GM12801 (cell line): ENCODE data around the gene KCNT1.

Experiments used
- TF ChIP-seq, protein P1 (sequence below): IDR thresholded peaks from one replicate; pipeline ENCODE4 v1.5.1; 2011; ENCODE audit warnings: control low read depth; ENCODE audit not compliant: insufficient read length; ENCODE audit errors: extremely low read depth

The KCNT1 gene

DNA sequence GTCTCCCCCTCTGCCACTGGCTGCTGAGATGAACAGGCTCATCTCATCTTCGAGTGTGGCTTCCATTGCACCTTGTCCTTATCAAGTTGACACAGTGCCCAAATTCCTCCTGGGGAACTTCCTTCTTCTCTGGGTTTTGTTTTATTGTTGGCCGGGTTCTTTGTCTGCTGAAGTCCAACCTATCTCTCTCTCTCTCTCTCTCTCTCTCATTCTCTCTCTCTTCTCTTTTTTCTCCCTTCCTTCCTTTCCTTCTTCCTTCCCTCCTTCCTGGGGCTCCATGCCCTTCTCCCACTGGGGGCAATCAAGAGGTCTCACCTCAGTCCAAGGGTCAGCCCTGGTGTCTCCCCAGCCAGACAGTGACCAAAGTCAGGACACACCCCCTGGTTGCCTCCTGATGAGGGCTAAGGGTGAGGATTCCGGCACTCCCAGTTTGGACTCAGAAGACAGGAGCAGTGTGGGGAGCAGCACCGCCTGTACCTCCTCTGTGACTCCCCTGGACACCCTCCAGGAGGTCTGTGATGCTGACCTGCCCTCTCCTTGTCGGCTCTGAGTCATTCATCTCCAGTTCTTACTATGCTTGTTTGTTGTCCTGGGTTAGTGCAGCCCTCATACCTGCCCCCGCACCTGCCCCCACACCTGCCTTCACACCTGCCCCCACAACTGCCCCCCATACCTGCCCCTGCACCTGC, 30.7 kb downstream of the KCNT1 start:
- TF ChIP-seq, protein P1, sequence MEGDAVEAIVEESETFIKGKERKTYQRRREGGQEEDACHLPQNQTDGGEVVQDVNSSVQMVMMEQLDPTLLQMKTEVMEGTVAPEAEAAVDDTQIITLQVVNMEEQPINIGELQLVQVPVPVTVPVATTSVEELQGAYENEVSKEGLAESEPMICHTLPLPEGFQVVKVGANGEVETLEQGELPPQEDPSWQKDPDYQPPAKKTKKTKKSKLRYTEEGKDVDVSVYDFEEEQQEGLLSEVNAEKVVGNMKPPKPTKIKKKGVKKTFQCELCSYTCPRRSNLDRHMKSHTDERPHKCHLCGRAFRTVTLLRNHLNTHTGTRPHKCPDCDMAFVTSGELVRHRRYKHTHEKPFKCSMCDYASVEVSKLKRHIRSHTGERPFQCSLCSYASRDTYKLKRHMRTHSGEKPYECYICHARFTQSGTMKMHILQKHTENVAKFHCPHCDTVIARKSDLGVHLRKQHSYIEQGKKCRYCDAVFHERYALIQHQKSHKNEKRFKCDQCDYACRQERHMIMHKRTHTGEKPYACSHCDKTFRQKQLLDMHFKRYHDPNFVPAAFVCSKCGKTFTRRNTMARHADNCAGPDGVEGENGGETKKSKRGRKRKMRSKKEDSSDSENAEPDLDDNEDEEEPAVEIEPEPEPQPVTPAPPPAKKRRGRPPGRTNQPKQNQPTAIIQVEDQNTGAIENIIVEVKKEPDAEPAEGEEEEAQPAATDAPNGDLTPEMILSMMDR = no peak

DNA sequence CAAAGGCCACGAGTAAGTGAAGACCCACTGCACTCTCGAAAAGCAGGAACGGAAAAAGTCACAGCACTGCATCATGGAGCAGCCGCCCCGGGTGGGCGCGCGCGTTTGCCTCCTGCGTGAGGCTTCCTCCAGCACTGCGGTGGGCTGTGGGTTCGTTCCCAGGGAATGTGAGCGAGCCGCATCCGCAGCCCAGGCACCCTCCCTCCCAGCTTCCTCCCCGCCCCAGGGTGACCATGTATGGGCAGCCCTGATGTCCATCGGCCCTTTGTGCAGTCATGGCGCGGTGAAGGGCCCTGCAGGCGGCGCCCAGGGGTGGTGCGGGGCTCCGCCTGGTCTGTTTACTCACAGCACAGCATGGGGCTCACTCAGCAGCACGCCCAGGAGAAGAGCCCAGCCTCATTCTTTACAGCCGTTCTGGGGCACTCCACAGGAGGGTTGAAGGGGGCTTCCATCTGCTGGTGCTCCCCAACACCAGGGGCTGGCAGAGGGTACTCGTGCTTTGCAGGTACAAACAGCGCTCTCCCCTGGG, 32.7 kb downstream of the KCNT1 start:
- TF ChIP-seq, protein P1 = no peak

DNA sequence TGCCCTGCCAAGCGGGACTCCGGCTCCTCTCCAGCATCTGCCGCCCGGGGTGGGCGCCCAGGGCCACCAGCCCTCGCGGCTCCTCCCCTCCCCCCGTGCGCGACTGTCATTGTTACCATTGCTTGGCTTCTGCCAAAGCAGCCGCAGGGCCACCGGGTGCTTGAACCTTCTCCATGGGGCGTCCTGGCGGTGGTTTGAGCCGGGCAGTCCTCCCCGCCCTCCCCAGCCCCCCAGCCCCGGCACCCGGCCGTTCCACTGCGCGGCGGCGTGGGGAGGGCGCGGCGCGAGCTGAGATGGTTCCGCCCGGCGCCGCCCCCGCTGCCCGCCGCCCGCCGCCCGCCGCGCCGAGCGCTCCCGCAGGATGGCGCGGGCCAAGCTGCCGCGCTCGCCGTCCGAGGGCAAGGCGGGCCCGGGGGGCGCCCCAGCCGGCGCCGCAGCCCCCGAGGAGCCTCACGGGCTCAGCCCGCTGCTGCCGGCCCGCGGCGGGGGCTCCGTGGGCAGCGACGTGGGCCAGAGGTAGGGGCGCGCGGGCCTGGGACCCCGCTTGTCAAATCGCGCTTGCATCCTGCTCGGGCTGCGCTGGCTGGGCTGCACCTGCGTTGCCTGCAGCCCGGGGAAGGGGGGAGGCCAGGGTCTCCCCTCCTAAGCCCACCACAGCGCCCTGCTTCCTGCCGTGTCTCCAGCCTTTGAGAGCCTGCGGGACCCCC, 34.4 kb downstream of the KCNT1 start:
- TF ChIP-seq, protein P1 = no peak

DNA sequence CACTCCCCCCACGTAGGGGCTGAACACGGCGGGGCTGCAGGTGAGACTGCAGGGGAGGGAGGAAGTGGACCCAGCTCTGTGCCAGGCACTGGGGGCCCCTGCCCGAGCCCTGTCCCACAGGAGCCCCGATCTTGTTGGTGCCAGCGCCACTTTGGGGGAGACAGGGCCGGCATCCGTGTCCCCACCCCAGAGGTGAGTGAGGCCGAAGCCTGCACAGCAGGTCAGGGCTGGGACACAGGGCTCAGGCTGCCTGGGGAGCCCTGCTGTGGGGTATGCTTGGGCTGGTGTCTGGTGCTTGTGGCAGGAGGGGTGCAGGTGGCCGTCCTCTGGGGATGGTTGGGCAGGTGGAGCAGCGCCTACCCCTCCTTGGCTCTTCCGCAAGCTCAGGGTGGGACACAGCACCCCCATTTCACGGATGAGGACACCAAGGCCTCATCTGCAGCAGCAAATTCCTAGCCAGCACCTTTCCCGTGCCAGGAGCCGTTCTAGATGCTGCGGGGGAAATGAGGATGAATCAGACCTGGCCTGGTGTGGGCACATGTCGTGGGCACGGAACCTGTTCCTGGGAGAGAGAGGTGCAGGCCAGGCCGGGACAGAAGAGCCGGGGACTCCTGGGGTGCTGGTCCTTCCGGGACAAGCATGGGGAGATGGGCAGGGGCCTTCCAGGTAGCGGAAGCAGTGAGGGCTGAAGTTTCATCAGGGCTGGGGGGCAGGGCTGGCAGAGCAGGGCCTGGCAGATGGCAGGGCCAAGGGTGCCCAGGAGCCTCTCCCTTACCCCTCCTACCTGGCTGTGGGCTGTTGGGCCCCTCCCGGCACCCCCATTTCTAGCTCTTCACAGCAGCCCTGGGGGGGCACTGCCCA, 35.2 kb downstream of the KCNT1 start:
- TF ChIP-seq, protein P1 = no peak

DNA sequence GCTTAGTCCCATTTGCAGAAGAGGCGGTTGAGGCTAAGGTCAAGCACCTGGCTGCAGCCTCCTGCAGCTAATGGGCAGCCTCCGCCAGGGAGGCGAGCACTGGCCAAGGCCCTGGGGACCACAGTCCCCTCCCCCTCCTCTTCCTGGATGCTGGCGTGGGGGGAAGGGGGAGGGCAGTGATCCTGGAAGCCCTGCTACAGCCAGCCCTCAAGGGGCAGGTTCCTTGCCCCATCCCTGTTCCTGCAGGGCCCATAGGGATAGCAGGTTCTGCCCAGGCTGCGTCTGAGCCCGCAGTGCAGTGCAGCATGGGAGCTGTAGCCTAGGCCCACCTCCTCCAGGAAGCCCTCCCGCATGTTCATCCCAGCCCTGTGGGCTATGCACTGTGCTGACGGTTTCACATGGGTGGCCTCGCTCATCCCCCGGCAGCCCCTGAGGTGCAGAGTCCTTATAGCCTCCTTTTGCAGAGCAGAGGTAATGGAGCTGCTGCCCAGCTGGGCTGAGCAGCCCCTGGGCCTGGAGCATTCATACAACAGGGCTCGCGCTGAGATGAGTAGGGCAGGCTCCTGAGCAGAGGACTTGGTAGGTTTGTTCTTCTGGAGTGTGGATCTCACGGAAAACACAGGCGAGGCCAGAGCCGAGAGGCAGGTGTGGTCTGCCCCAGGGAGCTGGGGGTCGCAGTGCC, 36.0 kb downstream of the KCNT1 start:
- TF ChIP-seq, protein P1 = no peak

DNA sequence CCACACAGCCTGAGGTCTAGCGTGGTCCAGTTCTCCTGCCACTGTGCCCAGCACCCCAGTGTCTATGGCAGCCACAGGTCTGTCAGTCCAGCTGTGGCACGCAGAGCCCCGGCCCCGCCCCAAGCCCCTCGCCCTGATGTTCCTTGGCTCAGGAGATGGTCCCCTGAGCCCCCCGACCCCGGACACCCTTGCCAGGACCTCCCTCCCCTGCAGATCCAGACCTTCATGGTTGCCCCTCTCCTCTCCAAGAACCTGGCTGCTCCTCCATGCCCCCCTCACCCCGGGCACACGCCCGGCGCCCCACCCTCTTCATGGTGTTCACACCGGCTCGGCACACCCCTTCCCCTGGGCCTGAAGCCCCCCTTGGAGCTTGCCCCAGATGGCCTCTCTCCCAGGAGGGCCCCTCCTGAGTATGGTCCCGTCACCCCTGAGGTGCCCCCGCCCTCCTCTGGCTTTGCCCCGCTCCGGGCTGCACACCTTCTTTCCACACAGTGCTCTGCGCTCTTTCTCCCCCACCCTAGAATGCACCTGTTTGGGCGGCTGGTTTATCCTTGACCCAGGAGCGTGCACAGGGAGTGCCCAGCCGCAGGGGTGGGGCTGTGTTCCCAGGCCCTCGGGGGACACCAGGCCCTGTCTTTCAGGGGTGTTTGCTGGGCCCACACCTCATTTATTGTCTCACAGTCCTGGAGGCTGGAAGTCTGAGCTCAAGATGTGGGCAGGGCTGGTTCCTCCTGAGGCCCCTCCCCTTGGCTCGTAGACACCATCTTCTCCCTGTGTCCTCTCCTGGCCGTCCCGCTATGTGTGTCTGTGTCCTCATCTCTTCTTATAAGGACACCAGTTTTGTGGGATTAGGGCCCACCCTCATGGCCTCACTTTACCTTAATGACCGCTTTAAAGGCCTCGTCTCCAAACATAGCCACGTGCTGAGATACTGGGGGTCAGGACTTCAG, 37.6 kb downstream of the KCNT1 start:
- TF ChIP-seq, protein P1 = no peak
